Limb (tissue), 2 donors: ENCODE data around the gene MYH2.

ENCODE experiments used
- DNase-seq, 2 donors: peaks; one replicate each; pipeline ENCODE4 v3.0.0-alpha.2; 2016; ENCODE audit errors: extremely low spot score in 2 of 2

Gene MYH2

DNA sequence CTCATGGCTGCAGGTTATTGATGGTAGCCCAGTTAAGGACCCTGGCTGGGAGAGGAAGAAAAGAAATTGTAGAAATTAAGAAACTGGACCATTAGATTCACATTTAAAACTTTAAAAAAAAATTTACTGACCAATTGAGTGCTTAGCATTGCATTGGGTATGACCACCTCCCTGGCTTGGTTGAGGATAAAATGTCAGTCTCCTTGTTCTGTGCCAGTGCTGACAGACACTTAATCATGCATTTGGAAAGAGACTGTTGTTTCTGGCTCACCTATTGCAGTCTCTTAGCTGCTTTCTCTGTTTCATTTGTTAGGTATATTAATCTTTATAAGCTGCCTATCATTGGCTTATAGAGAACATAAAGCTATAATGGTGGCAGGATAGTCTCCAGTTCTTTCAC, 32.8 kb downstream of the MYH2 start:
- DNase-seq = no peak

DNA sequence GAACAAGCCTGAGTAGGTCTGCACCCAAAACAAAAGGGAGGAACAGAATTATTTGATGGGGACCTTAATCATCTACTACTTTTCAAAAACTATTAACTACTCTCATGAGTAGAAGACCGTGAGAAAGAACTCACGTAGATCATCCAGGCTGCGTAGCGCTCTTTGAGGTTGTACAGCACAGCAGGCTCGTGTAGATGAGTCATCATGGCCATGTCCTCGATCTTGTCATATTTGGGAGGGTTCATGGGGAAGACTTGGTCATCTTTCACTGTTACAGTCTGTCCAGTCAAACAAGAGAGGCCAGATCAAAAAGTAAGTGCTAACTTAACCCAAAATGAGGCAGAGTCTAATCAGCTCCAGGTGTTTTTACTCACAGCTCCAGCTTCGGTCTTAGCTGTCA, 33.4 kb downstream of the MYH2 start:
- DNase-seq = no peak

DNA sequence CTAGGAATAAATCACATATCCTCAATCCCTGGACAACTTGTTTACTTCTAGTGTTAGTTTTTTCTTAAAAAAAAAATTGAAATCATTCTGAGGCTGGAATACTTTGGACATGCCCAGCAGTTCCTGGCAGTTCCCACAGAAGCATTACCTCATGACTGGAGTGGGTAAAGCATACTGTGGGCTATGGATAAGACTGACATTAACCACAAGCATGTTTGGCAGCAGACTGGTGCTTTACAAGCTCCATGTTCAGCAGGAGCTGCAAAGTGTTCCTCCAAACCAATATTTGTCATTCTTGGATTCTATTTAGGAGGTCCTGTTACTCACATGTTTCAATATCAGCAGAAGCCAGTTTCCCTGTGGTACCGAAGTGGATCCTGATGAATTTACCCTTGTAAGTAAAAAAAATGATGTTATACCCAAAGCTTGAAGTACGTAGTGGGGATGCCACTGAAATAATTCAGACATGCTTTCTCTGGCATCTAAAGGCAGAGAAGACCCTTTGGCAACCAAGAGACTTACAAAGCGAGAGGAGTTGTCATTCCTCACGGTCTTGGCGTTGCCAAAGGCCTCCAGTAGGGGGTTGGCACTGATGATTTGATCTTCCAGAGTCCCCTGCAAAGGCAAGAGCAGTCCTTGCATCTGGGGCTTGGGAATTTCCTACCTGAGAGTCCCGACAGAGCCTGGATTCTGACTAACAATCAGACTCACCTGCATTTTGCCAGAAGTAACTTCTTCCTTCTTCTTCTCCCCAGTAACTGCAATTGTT, 36.0 kb downstream of the MYH2 start:
- no peak for DNase-seq

DNA sequence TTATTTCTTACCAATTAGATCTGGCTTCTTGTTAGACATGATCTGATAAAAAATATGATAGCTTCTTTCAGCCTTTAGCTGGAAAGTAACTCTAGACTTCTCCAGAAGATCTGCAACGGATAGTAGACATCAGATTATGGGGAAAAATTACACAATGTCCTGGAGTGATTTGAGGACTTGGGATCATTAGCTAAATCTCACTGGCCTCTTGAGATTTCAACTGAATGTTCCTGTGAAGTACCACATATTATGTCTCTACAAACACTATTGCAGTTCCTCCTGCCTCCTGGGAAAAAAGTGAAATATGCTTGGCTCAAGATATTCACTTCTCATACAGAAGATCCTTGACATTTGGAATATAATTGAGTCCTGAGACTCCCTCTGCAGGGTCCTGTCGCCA, 36.6 kb downstream of the MYH2 start:
- DNase-seq = no peak

DNA sequence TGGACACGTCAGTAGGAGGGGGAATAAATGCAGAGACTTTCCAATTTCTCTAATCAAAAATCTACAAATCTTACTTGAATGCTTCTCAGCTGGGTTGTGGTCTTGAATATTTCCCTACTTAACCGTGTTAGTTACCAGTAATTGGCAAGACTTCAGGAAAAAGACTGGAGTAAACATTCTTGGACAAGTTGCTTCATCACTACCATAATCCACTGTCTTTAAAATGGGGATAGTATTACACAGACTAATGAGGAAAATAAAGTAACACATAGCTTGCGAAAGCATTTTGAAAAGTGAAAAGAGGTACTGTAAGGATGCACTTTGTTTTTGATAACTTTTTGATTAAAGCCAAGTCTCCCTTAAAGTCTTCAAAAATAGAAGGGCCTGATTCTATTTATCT, 49.5 kb downstream of the MYH2 start:
- no peak for DNase-seq

DNA sequence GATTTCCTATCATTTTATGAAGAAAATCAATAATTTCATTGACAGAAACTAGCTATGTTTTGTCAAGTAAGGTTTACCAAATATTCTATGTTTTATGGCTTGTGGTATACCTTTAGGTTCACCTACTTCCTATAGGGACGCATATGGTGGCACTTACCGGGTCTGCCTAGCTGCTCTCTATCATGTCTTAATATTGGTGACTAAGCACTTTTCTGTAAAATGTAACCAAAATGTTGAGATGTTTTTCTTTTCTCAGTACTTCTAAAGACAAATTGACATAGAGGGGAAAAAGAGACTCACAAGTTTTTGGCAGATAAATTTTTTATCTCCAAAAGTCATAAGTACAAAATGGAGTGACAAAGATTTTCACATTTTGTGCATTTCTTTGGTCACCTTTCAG, 57.5 kb downstream of the MYH2 start:
- DNase-seq = no peak

DNA sequence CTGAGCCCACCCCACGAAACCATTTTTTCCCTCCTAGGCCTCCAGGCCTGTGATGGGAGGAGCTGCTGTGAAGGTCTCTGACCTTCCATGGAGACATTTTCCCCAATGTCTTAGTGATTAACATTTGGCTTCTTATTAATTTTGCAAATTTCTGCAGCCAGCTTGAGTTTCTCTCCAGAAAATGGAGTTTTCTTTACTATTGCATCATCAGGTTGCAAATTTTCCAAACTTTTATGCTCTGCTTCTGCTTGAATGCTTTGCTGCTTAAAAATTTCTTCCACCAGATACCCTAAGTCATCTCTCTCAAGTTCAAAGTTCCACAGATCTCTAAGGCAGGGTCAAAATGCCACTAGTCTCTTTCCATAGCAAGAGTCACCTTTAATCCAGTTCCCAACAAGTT, 67.2 kb downstream of the MYH2 start:
- no peak for DNase-seq

DNA sequence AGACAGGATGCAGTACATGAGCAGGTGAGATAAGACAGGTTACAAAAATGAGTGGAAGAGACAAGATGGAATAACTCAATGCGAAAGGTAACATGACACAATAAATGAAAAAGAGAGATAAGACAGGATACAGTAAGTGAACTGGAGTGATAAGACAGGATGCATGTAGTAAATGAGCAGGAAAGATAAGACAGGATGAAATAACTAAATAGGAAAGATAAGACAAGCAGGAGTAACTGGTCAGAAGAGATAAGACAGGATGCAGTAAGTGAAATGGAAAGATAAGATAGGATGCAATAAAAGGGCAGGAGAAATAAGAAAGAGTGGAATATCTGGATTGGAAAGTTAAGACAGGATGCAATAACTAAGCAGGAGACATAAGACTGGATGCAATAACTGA, 71.8 kb downstream of the MYH2 start:
- DNase-seq = no peak

DNA sequence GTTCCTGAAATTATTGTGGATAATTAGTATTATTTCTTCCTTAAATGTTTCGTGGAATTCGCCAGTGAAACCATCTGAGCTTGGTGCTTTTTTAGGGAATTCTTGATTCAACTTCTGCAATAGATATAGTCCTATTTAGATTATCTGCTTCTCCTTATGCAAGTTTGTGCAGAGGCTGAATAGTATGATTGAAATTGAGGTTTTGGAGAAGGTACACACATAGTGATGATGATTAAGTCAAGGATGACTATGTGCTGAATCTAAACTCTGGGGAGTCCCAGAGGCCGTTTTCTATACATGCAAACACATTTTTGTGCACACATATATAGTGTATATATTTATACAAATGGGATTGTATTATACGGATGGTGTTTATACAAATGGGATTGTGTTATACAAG, 74.9 kb downstream of the MYH2 start:
- DNase-seq = no peak

DNA sequence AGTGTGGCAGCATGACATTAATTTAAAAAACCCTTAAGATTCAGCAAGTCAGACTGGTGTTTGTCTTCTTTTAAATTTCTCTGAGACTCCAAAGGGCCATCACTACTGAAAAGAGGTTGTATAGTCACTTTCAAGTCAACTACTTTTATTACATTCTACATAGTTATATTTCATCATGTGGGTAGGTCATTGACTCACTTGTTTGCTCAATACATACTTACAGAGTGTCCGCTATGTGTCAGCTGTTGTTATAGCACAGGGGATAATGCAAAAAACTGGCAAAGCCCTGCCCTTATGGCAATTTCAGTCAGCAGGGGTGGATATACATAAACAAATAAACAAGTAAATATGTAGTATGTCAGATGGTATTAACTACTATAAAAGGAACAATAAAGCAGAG, 77.6 kb downstream of the MYH2 start:
- no peak for DNase-seq
